ENCODE data around the gene RNF182.

DNA sequence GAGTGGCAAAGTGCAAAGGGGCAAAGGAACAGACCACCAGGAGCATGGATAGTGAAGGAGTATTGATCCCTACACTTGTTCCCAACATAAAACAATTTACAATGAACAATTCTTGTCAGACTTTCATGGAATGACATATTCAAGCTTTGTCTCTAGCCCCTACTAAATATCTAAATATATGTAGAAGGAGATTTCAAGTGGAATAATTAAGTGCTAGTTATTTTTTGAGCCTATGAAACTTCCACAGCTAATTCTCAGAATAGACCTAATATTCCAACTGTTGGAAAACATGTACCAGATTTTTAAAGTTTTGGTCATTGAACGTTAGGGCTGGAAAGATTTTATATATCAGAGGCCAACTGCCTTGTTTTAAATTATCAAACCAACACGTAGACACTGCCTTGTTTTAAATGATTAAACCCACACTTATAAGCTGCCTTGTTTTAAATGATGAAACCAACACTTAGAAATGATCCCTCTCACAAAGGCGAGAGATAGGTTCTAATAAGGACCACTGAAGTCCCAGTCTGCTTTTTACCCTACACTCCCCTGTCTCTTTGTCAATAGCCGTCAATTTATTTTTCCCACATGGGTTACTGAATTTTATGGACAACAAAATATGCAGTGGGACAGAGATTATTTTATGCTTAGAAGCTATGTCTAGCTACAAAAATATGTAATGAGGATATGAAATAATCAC, 62.1 kb downstream of the RNF182 start:
- TF ChIP-seq, protein P1, sequence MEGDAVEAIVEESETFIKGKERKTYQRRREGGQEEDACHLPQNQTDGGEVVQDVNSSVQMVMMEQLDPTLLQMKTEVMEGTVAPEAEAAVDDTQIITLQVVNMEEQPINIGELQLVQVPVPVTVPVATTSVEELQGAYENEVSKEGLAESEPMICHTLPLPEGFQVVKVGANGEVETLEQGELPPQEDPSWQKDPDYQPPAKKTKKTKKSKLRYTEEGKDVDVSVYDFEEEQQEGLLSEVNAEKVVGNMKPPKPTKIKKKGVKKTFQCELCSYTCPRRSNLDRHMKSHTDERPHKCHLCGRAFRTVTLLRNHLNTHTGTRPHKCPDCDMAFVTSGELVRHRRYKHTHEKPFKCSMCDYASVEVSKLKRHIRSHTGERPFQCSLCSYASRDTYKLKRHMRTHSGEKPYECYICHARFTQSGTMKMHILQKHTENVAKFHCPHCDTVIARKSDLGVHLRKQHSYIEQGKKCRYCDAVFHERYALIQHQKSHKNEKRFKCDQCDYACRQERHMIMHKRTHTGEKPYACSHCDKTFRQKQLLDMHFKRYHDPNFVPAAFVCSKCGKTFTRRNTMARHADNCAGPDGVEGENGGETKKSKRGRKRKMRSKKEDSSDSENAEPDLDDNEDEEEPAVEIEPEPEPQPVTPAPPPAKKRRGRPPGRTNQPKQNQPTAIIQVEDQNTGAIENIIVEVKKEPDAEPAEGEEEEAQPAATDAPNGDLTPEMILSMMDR (IDR thresholded peaks at IDR 0.05) = no peak
- no peak for TF ChIP-seq POLR2AphosphoS5 (IDR thresholded peaks at IDR 0.05)
- no peak for TF ChIP-seq POLR2A (IDR thresholded peaks at IDR 0.05)

All from prostate gland (tissue), 2 donors.